Stimulated activated CD4-positive, alpha-beta T cell treated with anti-CD3 and anti-CD28 coated beads, TNF-alpha, amount 100 ng/mL, for 24 hours (primary cell): ENCODE measurements around the gene NF2.

Source experiments
- DNase-seq, 3 experiments: peaks; one replicate each; pipeline ENCODE4 v3.0.0-alpha.2; 2020; ENCODE audit warnings: low read depth in 3 of 3

NF2 gene

GRCh38 chr22:29631725-29632124 lies 28.3 kb downstream of the NF2 start:
- DNase-seq = no peak

GRCh38 chr22:29632672-29633071 lies 29.2 kb downstream of the NF2 start:
- no peak for DNase-seq

GRCh38 chr22:29633514-29634312 lies 30.3 kb downstream of the NF2 start:
- no peak for DNase-seq

- no peak for DNase-seq
Measured at GRCh38 chr22:29634847-29635246, 31.4 kb downstream of the NF2 start.

GRCh38 chr22:29635734-29636357 lies 32.4 kb downstream of the NF2 start:
- DNase-seq = no peak

GRCh38 chr22:29636751-29637150 lies 33.3 kb downstream of the NF2 start:
- no peak for DNase-seq

GRCh38 chr22:29637181-29637580 lies 33.7 kb downstream of the NF2 start:
- no peak for DNase-seq

- DNase-seq = no peak
Measured at GRCh38 chr22:29638678-29639077, 35.2 kb downstream of the NF2 start.

GRCh38 chr22:29639096-29639495 lies 35.7 kb downstream of the NF2 start:
- no peak for DNase-seq

GRCh38 chr22:29641042-29641699 lies 37.7 kb downstream of the NF2 start:
- DNase-seq = no peak

- DNase-seq = no peak
Measured at GRCh38 chr22:29641700-29642330, 38.4 kb downstream of the NF2 start.

- DNase-seq = no peak
Measured at GRCh38 chr22:29642694-29643093, 39.3 kb downstream of the NF2 start.

- DNase-seq = no peak
Measured at GRCh38 chr22:29647954-29648737, 44.7 kb downstream of the NF2 start.

GRCh38 chr22:29650370-29650769 lies 46.9 kb downstream of the NF2 start:
- DNase-seq = no peak

GRCh38 chr22:29651652-29652051 lies 48.2 kb downstream of the NF2 start:
- DNase-seq = no peak

- DNase-seq = no peak
Measured at GRCh38 chr22:29654420-29654819, 51.0 kb downstream of the NF2 start.

GRCh38 chr22:29654882-29655281 lies 51.4 kb downstream of the NF2 start:
- DNase-seq = no peak

GRCh38 chr22:29658176-29658575 lies 54.7 kb downstream of the NF2 start:
- no peak for DNase-seq

GRCh38 chr22:29660021-29660420 lies 56.6 kb downstream of the NF2 start:
- DNase-seq = no peak

- DNase-seq = no peak
Measured at GRCh38 chr22:29661336-29661735, 57.9 kb downstream of the NF2 start.

GRCh38 chr22:29663180-29663821 lies 59.9 kb downstream of the NF2 start:
- DNase-seq = no peak
